GM19239 (cell line): ENCODE data around the gene SIL1.
"Not testable (repeated sequence)": the region's sequence is repeated elsewhere in the genome, so short reads cannot be mapped to it uniquely, and the experiment has no call there.

Experiments
- DNase-seq: peaks from one replicate; pipeline ENCODE4 v3.0.0; 2011; ENCODE audit warnings: low spot score; ENCODE audit not compliant: insufficient read length
- FAIRE-seq: peaks from 2 replicates; lab custom pipeline; 2011; peaks lifted over from hg19 to GRCh38; lab: Jason Lieb, UNC

The SIL1 gene

GRCh38 chr5:138935466-138935865 lies 262.7 kb downstream of the SIL1 start:
- no peak for FAIRE-seq

GRCh38 chr5:138934971-138935370 lies 263.2 kb downstream of the SIL1 start:
- DNase-seq, result no peak
- no peak for FAIRE-seq

More at GRCh38 chr5:138935466-138935865, 262.7 kb downstream of the SIL1 start:
- DNase-seq, result no peak

GRCh38 chr5:138933522-138934290 lies 264.5 kb downstream of the SIL1 start:
- no peak for FAIRE-seq

GRCh38 chr5:138932171-138932810 lies 265.9 kb downstream of the SIL1 start:
- FAIRE-seq, result no peak
- no peak for DNase-seq

More at GRCh38 chr5:138933522-138934290, 264.5 kb downstream of the SIL1 start:
- DNase-seq, result no peak

- DNase-seq (no peak), FAIRE-seq (no peak)
Observed at GRCh38 chr5:138930371-138931097, 267.6 kb downstream of the SIL1 start.

GRCh38 chr5:138929571-138929955 lies 268.6 kb downstream of the SIL1 start:
- DNase-seq, result no peak
- FAIRE-seq, result no peak

GRCh38 chr5:138927979-138928378 lies 270.2 kb downstream of the SIL1 start:
- DNase-seq (no peak), FAIRE-seq (no peak)

- FAIRE-seq (no peak), DNase-seq (no peak)
Observed at GRCh38 chr5:138927544-138927943, 270.6 kb downstream of the SIL1 start.

- no peak for DNase-seq
- no peak for FAIRE-seq
Observed at GRCh38 chr5:138926688-138927448, 271.3 kb downstream of the SIL1 start.

GRCh38 chr5:138926257-138926656 lies 271.9 kb downstream of the SIL1 start:
- DNase-seq (no peak), FAIRE-seq (no peak)

- no peak for DNase-seq
- no peak for FAIRE-seq
Observed at GRCh38 chr5:138925090-138925635, 273.0 kb downstream of the SIL1 start.

- FAIRE-seq, result no peak
- DNase-seq, result no peak
Observed at GRCh38 chr5:138922494-138922893, 275.7 kb downstream of the SIL1 start.

- DNase-seq, FAIRE-seq: not testable (repeated sequence)
Observed at GRCh38 chr5:138921362-138921761, 276.8 kb downstream of the SIL1 start.

GRCh38 chr5:138920181-138920580 lies 278.0 kb downstream of the SIL1 start:
- DNase-seq, result no peak
- FAIRE-seq, result no peak

- FAIRE-seq, result no peak
Observed at GRCh38 chr5:138918686-138919085, 279.5 kb downstream of the SIL1 start.

GRCh38 chr5:138914338-138914737 lies 283.8 kb downstream of the SIL1 start:
- DNase-seq (no peak), FAIRE-seq (no peak)

More at GRCh38 chr5:138918686-138919085, 279.5 kb downstream of the SIL1 start:
- no peak for DNase-seq

- FAIRE-seq (no peak), DNase-seq (no peak)
Observed at GRCh38 chr5:138913773-138914172, 284.4 kb downstream of the SIL1 start.

GRCh38 chr5:138912093-138912492 lies 286.1 kb downstream of the SIL1 start:
- no peak for FAIRE-seq
- no peak for DNase-seq

GRCh38 chr5:138911441-138911840 lies 286.7 kb downstream of the SIL1 start:
- DNase-seq (no peak), FAIRE-seq (no peak)
